ENCODE data around the gene DIAPH2.

GRCh38 chrX:96692454-96692853, 7.8 kb downstream of the DIAPH2 start:
- TF ChIP-seq ZNF850 (CRISPR knock-in tag; conservative IDR thresholded peaks at IDR 0.05), result no peak
- TF ChIP-seq, protein P1, sequence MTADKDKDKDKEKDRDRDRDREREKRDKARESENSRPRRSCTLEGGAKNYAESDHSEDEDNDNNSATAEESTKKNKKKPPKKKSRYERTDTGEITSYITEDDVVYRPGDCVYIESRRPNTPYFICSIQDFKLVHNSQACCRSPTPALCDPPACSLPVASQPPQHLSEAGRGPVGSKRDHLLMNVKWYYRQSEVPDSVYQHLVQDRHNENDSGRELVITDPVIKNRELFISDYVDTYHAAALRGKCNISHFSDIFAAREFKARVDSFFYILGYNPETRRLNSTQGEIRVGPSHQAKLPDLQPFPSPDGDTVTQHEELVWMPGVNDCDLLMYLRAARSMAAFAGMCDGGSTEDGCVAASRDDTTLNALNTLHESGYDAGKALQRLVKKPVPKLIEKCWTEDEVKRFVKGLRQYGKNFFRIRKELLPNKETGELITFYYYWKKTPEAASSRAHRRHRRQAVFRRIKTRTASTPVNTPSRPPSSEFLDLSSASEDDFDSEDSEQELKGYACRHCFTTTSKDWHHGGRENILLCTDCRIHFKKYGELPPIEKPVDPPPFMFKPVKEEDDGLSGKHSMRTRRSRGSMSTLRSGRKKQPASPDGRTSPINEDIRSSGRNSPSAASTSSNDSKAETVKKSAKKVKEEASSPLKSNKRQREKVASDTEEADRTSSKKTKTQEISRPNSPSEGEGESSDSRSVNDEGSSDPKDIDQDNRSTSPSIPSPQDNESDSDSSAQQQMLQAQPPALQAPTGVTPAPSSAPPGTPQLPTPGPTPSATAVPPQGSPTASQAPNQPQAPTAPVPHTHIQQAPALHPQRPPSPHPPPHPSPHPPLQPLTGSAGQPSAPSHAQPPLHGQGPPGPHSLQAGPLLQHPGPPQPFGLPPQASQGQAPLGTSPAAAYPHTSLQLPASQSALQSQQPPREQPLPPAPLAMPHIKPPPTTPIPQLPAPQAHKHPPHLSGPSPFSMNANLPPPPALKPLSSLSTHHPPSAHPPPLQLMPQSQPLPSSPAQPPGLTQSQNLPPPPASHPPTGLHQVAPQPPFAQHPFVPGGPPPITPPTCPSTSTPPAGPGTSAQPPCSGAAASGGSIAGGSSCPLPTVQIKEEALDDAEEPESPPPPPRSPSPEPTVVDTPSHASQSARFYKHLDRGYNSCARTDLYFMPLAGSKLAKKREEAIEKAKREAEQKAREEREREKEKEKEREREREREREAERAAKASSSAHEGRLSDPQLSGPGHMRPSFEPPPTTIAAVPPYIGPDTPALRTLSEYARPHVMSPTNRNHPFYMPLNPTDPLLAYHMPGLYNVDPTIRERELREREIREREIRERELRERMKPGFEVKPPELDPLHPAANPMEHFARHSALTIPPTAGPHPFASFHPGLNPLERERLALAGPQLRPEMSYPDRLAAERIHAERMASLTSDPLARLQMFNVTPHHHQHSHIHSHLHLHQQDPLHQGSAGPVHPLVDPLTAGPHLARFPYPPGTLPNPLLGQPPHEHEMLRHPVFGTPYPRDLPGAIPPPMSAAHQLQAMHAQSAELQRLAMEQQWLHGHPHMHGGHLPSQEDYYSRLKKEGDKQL (CRISPR knock-in tag; IDR thresholded peaks at IDR 0.05; ENCODE audit: low read depth), result no peak
- TF ChIP-seq BHLHE40 (IDR thresholded peaks at IDR 0.05; ENCODE audit: low read length), result no peak
- TF ChIP-seq REST (IDR thresholded peaks at IDR 0.05; ENCODE audit: borderline replicate concordance in 1 of 2, low read depth in 1 of 2, low read length in 2 of 2), result no peak
- TF ChIP-seq ZMYM2 (CRISPR knock-in tag; IDR thresholded peaks at IDR 0.05), result no peak
- no peak for TF ChIP-seq TAF1 (CRISPR knock-in tag; IDR thresholded peaks at IDR 0.05)
- no peak for TF ChIP-seq MED13 (CRISPR knock-in tag; IDR thresholded peaks at IDR 0.05)
- TF ChIP-seq, protein P2, sequence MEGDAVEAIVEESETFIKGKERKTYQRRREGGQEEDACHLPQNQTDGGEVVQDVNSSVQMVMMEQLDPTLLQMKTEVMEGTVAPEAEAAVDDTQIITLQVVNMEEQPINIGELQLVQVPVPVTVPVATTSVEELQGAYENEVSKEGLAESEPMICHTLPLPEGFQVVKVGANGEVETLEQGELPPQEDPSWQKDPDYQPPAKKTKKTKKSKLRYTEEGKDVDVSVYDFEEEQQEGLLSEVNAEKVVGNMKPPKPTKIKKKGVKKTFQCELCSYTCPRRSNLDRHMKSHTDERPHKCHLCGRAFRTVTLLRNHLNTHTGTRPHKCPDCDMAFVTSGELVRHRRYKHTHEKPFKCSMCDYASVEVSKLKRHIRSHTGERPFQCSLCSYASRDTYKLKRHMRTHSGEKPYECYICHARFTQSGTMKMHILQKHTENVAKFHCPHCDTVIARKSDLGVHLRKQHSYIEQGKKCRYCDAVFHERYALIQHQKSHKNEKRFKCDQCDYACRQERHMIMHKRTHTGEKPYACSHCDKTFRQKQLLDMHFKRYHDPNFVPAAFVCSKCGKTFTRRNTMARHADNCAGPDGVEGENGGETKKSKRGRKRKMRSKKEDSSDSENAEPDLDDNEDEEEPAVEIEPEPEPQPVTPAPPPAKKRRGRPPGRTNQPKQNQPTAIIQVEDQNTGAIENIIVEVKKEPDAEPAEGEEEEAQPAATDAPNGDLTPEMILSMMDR (CRISPR knock-in tag; IDR thresholded peaks at IDR 0.05), result no peak
- no peak for TF ChIP-seq HMGXB4 (CRISPR knock-in tag; IDR thresholded peaks at IDR 0.05; ENCODE audit: borderline replicate concordance in 1 of 2, low read depth in 1 of 2)
- TF ChIP-seq CAMTA2 (CRISPR knock-in tag; IDR thresholded peaks at IDR 0.05; ENCODE audit: borderline replicate concordance), result no peak
- TF ChIP-seq RAD21 (CRISPR knock-in tag; IDR thresholded peaks at IDR 0.05), result no peak

Measured in HepG2 (cell line).